Measurements from ENCODE around the gene NUDT15.

Gene NUDT15

DNA sequence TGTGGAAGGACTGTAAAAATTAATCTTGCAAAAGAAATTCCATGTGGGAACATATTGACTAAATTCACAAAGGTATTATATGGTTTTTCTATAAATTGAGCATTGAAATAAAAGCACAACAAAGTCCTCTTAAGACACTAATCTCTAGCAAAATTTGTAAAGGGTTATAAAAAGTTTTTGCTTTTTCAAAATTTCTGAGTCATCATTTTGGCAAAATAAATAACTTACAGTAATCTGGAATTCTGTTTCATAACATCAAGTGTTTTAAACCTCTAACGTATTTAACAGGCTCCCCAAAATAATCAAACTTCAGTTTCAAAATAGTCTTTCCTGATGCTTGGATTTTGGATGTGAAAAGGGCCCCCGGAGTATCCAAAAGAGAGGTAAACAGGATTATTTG is 31.4 kb downstream of the NUDT15 start:
- TF ChIP-seq CTCF (conservative IDR thresholded peaks at IDR 0.05), result no peak
- no peak for TF ChIP-seq ZFX (IDR thresholded peaks at IDR 0.05)
- H3K27ac ChIP-seq, result no peak overlapping the region

DNA sequence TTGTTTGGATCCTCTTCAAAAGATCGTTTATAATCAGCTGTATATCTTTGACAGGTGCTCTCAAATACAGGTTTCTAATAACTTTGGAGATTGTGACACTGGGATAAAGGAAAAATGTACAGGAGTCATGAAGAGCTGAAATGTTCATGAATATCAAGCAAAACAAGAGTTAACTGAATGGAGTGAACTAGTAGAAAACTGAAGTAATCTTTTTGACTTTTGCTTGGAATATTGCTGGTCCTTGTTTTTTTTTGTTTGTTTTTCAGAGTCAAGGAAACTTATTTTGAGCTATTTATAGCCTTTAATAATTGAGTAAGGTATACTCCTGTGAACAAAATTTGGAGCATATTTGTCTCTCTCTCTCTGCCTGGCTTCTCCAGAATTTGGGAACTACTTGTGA is 32.0 kb downstream of the NUDT15 start:
- no peak overlapping the region for H3K27ac ChIP-seq
- TF ChIP-seq ZFX (IDR thresholded peaks at IDR 0.05) (no peak), CTCF (conservative IDR thresholded peaks at IDR 0.05) (no peak)

- TF ChIP-seq CTCF (conservative IDR thresholded peaks at IDR 0.05) (no peak), ZFX (IDR thresholded peaks at IDR 0.05) (no peak)
- H3K27ac ChIP-seq, result no peak overlapping the region
Measured at GRCh38 chr13:48070942-48071341, 33.4 kb downstream of the NUDT15 start.

- no peak for TF ChIP-seq CTCF (conservative IDR thresholded peaks at IDR 0.05)
- no peak overlapping the region for H3K27ac ChIP-seq
Measured at GRCh38 chr13:48072304-48072703, 34.8 kb downstream of the NUDT15 start.

GRCh38 chr13:48072787-48073186 is 35.3 kb downstream of the NUDT15 start:
- H3K27ac ChIP-seq, result no peak overlapping the region
- TF ChIP-seq CTCF (conservative IDR thresholded peaks at IDR 0.05), result no peak
- TF ChIP-seq ZFX (IDR thresholded peaks at IDR 0.05), result no peak

DNA sequence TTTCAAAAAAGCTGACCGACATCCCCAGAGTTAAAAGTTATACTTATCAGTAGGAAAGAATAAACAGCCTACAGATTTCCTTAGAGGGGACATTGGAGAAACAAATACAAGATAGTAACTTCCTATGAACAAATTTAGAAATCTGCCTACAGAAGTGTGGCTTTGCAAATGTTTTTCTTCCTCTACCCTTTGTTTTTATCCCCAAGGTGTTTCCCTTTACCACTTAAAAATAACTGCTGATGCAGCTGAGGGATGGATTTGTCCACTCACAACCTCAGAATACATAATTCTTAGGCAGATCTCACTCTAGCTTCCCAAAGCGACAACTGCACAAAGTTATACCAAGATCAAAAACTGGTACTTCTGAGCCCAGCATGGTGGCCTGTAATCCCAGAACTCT is 36.5 kb downstream of the NUDT15 start:
- H3K27ac ChIP-seq, result no peak overlapping the region
- no peak for TF ChIP-seq ZFX (IDR thresholded peaks at IDR 0.05)
- no peak for TF ChIP-seq CTCF (conservative IDR thresholded peaks at IDR 0.05)

DNA sequence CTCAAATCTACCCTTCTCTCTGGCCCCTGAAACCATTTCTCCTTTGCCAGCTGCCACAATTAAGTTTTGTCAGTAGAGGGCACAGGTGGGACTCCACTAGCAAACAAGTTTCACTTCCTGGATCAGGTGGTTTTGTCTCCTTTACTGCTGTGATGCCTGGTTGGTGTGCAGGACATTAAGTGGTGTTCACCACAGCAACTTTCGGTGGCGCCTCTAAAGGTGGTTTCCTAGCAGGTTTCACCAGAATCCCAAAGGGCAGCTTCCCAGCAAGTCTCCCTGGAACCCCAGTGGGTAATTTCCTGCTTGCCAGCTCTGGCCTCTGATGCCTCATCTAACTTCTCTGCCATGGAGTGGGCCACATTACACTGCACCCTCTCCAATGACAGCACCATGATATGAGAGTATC is 40.7 kb downstream of the NUDT15 start:
- H3K27ac ChIP-seq, result no peak overlapping the region
- no peak for TF ChIP-seq ZFX (IDR thresholded peaks at IDR 0.05)
- peak; percentile 33 for TF ChIP-seq CTCF (conservative IDR thresholded peaks at IDR 0.05)

Data from C4-2B (cell line).